ENCODE results near the gene ADAM12. TPM values are rescaled to one million over a fixed set of nuclear protein-coding genes. Genes with fewer than 3 reads are reported as not detected.
"Not testable (repeated sequence)": the region's sequence is repeated elsewhere in the genome, so short reads cannot be mapped to it uniquely, and the experiment has no call there.

ADAM12 gene
- polyA plus RNA-seq, 1 donor from 2014 or later, result 0.09 TPM

- Histone ChIP-seq H3K79me2 (replicated peaks; ENCODE audit: insufficient read depth, low read length) (no peaks in the 10 kb centered on the region), H3K27ac (ENCODE audit: low read length) (no peak overlapping the region), H2AFZ (ENCODE audit: low read depth, low read length) (no peak overlapping the region), H3F3A (ENCODE audit: insufficient read depth, low read length, poor library complexity, severe bottlenecking) (no peaks in the 10 kb centered on the region), H3K4me3 (ENCODE audit: low read length) (no peak overlapping the region), H3K4me2 (ENCODE audit: low read length) (no peak overlapping the region), H3K9ac (ENCODE audit: low read length) (no peak overlapping the region), H3K36me3 (ENCODE audit: insufficient read depth, low read length) (no peaks in the 10 kb centered on the region), H4K20me1 (ENCODE audit: insufficient read depth) (no peaks in the 10 kb centered on the region), H3K27me3 (ENCODE audit: insufficient read depth, low read depth, low read length) (no peaks in the 10 kb centered on the region), H3K9me2 (ENCODE audit: insufficient read depth, low read length) (no peaks in the 10 kb centered on the region), H3K9me3 (ENCODE audit: low read length) (no peaks in the 10 kb centered on the region)
- TF ChIP-seq MXI1 (conservative IDR thresholded peaks at IDR 0.05; ENCODE audit: poor library complexity, severe bottlenecking) (no peak), TAF1 (IDR thresholded peaks at IDR 0.05; ENCODE audit: low read depth) (no peak), POLR2AphosphoS5 (IDR thresholded peaks at IDR 0.05) (no peak), EP300 (conservative IDR thresholded peaks at IDR 0.05; ENCODE audit: poor library complexity, severe bottlenecking) (no peak), EZH2 (IDR thresholded peaks at IDR 0.05; ENCODE audit: borderline replicate concordance, insufficient read depth, low read length, poor library complexity, severe bottlenecking) (no peak), RAD21 (conservative IDR thresholded peaks at IDR 0.05) (no peak), SMC3 (conservative IDR thresholded peaks at IDR 0.05; ENCODE audit: poor library complexity) (no peak)
- TF ChIP-seq, protein P1, sequence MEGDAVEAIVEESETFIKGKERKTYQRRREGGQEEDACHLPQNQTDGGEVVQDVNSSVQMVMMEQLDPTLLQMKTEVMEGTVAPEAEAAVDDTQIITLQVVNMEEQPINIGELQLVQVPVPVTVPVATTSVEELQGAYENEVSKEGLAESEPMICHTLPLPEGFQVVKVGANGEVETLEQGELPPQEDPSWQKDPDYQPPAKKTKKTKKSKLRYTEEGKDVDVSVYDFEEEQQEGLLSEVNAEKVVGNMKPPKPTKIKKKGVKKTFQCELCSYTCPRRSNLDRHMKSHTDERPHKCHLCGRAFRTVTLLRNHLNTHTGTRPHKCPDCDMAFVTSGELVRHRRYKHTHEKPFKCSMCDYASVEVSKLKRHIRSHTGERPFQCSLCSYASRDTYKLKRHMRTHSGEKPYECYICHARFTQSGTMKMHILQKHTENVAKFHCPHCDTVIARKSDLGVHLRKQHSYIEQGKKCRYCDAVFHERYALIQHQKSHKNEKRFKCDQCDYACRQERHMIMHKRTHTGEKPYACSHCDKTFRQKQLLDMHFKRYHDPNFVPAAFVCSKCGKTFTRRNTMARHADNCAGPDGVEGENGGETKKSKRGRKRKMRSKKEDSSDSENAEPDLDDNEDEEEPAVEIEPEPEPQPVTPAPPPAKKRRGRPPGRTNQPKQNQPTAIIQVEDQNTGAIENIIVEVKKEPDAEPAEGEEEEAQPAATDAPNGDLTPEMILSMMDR (IDR thresholded peaks at IDR 0.05; ENCODE audit: poor library complexity, severe bottlenecking), result no peak
- TF ChIP-seq, protein P2, sequence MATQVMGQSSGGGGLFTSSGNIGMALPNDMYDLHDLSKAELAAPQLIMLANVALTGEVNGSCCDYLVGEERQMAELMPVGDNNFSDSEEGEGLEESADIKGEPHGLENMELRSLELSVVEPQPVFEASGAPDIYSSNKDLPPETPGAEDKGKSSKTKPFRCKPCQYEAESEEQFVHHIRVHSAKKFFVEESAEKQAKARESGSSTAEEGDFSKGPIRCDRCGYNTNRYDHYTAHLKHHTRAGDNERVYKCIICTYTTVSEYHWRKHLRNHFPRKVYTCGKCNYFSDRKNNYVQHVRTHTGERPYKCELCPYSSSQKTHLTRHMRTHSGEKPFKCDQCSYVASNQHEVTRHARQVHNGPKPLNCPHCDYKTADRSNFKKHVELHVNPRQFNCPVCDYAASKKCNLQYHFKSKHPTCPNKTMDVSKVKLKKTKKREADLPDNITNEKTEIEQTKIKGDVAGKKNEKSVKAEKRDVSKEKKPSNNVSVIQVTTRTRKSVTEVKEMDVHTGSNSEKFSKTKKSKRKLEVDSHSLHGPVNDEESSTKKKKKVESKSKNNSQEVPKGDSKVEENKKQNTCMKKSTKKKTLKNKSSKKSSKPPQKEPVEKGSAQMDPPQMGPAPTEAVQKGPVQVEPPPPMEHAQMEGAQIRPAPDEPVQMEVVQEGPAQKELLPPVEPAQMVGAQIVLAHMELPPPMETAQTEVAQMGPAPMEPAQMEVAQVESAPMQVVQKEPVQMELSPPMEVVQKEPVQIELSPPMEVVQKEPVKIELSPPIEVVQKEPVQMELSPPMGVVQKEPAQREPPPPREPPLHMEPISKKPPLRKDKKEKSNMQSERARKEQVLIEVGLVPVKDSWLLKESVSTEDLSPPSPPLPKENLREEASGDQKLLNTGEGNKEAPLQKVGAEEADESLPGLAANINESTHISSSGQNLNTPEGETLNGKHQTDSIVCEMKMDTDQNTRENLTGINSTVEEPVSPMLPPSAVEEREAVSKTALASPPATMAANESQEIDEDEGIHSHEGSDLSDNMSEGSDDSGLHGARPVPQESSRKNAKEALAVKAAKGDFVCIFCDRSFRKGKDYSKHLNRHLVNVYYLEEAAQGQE (IDR thresholded peaks at IDR 0.05; ENCODE audit: borderline replicate concordance), result no peak
These were observed 338.2 kb downstream of the ADAM12 start for GRCh38 chr10:126049759-126050700.

- H3K27me3 ChIP-seq (ENCODE audit: insufficient read depth, low read depth, low read length); H3K79me2 ChIP-seq (replicated peaks; ENCODE audit: insufficient read depth, low read length); H2AFZ ChIP-seq (ENCODE audit: low read depth, low read length); H3K4me3 ChIP-seq (ENCODE audit: low read length); H3K9me3 ChIP-seq (ENCODE audit: low read length); H3K9me2 ChIP-seq (ENCODE audit: insufficient read depth, low read length); H3K9ac ChIP-seq (ENCODE audit: low read length); H3K4me2 ChIP-seq (ENCODE audit: low read length); H3K36me3 ChIP-seq (ENCODE audit: insufficient read depth, low read length); H3K27ac ChIP-seq (ENCODE audit: low read length); H4K20me1 ChIP-seq (ENCODE audit: insufficient read depth); H3F3A ChIP-seq (ENCODE audit: insufficient read depth, low read length, poor library complexity, severe bottlenecking): not testable (repeated sequence)
These were observed 340.5 kb downstream of the ADAM12 start for GRCh38 chr10:126047749-126048148.
